ENCODE data around the gene ZNF92.

- TF ChIP-seq CTCF (IDR thresholded peaks at IDR 0.05; ENCODE audit: low read length) (no peak), EZH2 (IDR thresholded peaks at IDR 0.05; ENCODE audit: borderline replicate concordance, low read length) (no peak)
Measured at GRCh38 chr7:65390588-65390987, 16.9 kb downstream of the ZNF92 start.

All from OCI-LY1 (cell line).